Eye (tissue), 1 donor: ENCODE data around the gene SIK3.
"Not testable (repeated sequence)": the region's sequence is repeated elsewhere in the genome, so short reads cannot be mapped to it uniquely, and the experiment has no call there.

Source experiments
- DNase-seq: peaks from one replicate; pipeline ENCODE4 v3.0.0-alpha.2; 2015

The SIK3 gene

GRCh38 chr11:117098269-117099232, at the start of gene SIK3:
TSS of gene SIK3 (minus strand) at chr11:117098428. CDS start at chr11:117098415, 13 bp downstream.
- peak; percentile 97 for DNase-seq

GRCh38 chr11:117146521-117146920, 48.3 kb upstream of the SIK3 start:
- DNase-seq = no peak

GRCh38 chr11:117145393-117145761, 47.1 kb upstream of the SIK3 start:
- DNase-seq = peak; percentile 37

GRCh38 chr11:117144477-117145392, 46.5 kb upstream of the SIK3 start:
- no peak for DNase-seq

DNA sequence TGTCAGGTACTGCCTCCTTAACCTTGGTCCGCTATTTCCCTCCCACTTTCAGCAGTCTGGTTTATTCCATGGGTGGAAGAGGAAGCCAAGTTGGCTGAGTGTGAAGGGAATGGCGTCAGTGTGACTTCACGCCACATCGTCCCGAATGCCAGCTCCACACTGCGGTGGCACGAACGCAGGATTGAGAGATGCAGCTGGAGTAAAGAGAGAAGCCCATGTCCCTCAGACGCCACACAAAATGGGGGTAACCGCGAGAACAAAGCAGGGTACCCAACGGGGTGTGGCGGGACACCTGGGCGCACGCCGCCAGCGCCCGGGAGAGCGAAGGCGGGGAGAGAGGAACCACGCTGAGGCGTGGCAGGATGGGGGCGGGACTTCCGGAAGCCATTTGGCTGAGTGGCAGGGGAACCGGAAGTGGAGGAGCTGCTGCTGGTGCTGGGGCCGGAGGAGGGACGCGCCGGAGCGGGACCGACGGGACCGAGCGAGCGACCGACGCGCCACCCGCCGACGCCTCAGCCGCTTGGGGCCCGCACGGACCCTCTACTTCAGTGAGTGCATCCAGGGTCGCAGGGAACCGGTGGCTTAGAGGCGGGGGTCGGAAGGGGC, 45.7 kb upstream of the SIK3 start, which contains the start of gene PAFAH1B2:
Gene PAFAH1B2, plus strand, starts transcription at position 417 of the 606 bp plus-strand sequence. CDS start 8,161 bp downstream, outside the sequence.
- DNase-seq = peak; percentile 98

- DNase-seq = no peak
Measured at GRCh38 chr11:117143390-117143789, 45.2 kb upstream of the SIK3 start.

DNA sequence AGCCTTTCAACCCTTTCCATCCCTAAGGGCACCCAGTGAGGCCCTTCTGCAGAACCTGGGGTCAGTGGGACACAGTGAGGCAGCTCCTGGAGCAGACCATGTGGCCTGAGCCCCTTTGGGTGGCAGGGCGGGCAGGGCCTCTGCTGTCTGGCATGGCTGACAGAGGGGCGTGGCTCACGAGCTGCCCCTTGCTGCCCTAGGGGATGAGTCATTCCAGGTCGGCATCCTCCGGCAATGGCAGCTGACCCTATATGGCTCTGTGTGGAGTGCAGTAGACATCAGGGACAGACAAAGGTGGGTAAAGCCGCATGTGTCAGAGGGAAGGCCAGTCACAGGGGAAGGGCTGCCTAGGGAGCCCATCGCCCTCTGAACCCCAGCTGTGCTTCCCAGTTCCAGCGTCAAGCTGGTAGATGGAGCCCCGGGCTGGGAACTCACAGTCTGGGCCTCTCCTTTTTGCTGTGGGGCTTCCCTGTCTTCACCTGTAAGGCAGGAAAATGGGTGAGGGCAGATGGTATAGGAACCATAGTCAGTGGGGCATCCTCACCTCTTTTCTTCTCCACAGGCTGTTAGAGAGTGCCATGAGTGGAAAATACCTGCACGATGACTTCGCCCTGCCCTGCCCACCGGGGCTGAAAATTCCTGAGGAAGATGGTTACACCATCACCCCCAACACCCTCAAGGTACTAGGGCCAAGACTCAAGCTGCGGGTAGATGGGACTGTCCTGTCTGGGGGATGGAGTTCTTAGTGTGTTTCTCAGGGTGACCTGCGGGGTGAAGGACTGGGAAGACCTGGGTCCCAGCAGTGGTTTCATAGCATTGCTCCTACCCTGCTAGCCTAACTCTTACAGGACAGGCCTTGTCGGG, 39.2 kb upstream of the SIK3 start:
- DNase-seq = not testable (repeated sequence)

- DNase-seq = not testable (repeated sequence)
Measured at GRCh38 chr11:117134979-117135378, 36.8 kb upstream of the SIK3 start.

DNA sequence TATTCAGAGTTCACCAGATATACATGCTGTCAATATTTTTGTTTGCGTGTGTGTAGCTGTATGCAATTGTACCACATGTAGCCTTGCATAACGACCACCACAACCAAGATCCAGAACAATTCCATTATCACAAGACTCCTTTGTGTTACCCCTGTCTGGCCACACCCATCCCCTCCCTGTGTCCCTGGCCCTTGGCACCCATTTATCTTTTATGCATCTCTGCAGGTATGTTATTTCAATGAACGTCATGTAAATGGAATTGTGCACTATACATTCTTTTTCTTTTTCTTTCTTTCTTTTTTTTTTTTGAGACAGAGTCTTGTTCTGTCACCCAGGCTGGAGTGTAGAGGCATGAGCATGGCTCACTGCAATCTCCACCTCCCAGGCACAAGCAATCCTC, 36.2 kb upstream of the SIK3 start:
- DNase-seq = no peak

GRCh38 chr11:117130879-117131278, 32.7 kb upstream of the SIK3 start:
- no peak for DNase-seq

DNA sequence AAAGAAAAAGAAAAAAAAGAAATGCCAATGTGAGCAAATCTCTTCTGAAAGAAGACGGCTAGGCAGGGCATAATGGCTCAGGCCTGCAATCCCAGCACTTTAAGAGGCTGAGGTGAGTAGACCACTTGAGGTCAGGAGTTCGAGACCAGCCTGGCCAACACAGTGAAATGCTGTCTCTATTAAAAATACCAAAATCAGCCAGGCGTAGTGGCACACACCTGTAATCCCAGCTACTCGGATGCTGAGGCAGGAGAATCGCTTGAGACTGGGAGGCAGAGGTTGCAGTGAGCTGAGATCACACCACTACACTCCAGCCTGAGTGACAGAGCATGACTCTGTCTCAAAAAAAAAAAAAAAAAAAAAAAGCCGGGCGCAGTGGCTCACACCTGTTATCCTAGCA, 32.2 kb upstream of the SIK3 start:
- DNase-seq = not testable (repeated sequence)

- DNase-seq = no peak
Measured at GRCh38 chr11:117128289-117128688, 30.1 kb upstream of the SIK3 start.

DNA sequence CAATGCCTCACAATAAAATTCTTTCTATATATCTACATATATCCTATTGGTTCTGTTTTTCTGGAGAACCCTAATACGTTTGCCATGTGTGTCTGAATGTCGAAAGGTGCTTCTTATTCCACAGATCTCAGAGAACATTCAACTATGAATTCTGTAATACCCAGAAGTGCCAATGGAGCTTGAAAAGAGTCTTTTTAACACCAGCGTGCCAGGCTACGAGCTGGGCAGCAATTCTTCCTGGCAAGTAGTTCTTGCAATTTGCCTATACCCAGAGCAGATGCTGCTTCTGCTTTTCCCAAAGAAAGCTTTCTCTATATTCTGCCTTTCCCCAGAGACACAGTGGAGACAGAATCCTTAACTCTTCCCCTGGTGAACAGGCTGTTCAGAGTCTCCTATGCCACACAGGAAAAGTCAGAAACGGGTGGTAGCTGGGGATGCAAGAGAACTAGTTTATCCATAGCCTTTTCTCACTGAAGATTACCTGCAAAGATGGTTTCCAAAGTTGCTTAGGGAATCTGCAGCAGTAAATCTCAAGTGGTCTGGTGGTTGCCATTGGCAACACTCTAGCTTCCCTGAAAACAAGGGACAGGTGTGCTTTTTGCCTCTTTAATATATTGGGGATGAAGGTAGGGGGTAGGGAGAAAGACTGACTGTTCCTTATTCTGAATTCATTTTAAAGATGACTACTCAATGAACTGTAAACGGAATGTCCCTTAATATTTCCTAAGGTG, 29.1 kb upstream of the SIK3 start:
- no peak for DNase-seq

GRCh38 chr11:117126223-117126965, 28.2 kb upstream of the SIK3 start:
- DNase-seq = no peak

GRCh38 chr11:117122556-117122955, 24.3 kb upstream of the SIK3 start:
- DNase-seq = no peak

- DNase-seq = no peak
Measured at GRCh38 chr11:117121176-117121575, 22.9 kb upstream of the SIK3 start.

DNA sequence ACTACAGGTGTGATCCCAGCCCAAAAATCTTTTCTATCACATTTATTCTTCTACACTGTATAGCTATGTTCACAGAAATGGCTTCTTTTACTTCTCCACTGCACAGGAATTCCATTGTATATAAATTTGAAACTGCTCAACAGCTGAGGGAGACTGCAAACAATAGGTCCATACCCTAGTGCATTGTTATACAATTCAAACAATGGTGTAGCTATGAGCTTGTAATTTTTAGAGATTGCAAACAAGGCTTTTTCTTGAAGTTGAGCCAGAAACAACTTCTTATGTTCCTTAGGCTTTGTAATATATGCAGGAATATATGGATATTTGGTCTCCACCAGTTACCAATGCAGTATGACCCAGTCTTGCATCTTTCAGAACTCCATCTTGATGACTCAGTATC, 19.5 kb upstream of the SIK3 start:
- DNase-seq = no peak

DNA sequence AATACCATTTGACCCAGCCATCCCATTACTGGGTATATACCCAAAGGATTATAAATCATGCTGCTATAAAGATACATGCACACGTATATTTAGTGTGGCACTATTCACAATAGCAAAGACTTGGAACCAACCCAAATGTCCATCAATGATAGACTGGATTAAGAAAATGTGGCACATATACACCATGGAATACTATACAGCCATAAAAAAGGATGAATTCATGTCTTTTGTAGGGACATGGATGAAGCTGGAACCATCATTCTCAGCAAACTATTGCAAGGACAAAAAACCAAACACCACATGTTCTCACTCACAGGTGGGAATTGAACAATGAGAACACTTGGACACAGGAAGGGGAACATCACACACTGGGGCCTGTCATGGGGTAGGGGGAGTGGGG, 14.7 kb upstream of the SIK3 start:
- not testable (repeated sequence) for DNase-seq

DNA sequence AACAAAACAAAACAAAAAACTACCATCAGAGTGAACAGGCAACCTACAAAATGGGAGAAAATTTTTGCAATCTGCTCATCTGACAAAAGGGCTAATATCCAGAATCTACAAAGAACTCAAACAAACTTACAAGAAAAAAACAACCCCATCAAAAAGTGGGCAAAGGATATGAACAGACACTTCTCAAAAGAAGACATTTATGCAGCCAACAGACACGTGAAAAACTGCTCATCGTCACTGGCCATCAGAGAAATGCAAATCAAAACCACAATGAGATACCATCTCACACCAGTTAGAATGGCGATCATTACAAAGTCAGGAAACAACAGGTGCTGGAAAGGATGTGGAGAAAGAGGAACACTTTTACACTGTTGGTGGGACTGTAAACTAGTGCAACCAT, 14.3 kb upstream of the SIK3 start:
- DNase-seq = not testable (repeated sequence)

DNA sequence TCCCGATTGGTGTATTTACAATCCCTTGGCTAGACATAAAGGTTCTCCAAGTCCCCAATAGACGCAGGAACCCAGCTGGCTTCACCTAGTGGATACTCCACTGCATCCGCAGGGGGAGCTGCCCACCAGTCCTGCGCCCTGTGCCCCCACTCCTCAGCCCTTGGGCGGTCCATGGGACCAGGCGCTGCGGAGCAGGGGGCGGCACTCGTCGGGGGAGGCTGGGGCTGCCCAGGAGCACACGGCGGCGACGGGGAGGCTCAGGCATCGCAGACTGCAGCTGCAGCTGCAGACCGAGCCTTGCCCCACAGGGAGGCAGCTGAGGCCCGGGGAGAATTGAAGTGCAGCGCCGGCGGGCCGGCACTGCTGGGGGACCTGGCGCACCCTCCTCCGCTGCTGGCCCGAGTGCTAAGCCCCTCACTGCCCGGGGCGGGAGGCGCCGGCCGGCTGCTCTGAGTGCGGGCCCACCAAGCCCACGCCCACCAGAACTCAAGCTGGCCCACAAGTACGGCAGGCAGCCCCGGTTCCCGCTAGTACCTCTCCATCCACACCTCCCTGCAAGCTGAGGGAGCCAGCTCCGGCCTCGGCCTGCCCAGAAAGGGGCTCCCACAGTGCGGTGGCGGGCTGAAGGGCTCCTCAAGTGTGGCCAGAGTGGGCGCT, 12.2 kb upstream of the SIK3 start:
- DNase-seq = no peak
